B cell (primary cell): ENCODE data around the gene VPS25. TPM values are rescaled to one million over a fixed set of nuclear protein-coding genes. Genes with fewer than 3 reads are reported as not detected.
A peak's percentile ranks its signal among the peaks of the same experiment; 100 is the strongest.

ENCODE experiments used
- ATAC-seq: fragments of 200-7000 bp; cut with Tn5 transposase; one replicate; pipeline ENCODE4 v1.10.0; 2021; ENCODE audit warnings: low read depth, mild to moderate bottlenecking, moderate number of reproducible peaks, moderate library complexity
- CTCF ChIA-PET: fragments of 350-600 bp; sonication (Branson Sonifier 250); formaldehyde crosslinking; loops from one replicate; lab custom pipeline; 2021; ENCODE audit warnings: antibody characterized with exemption, inconsistent platforms; lab: Charles Lee
- POLR2A ChIA-PET: fragments of 350-600 bp; sonication (Branson Sonifier 250); formaldehyde crosslinking; loops from one replicate; lab custom pipeline; 2021; ENCODE audit warnings: antibody characterized with exemption; lab: Charles Lee
- DNase-seq: peaks from one replicate; pipeline ENCODE4 v3.0.0; 2013
- H2AFZ ChIP-seq: 2 replicates; pipeline ENCODE4 v1.6.1; 2012; ENCODE audit warnings: mild to moderate bottlenecking, low read depth, low read length; ENCODE audit not compliant: insufficient read depth, poor library complexity, severe bottlenecking
- H3K27ac ChIP-seq, 2 donors: 1 replicate in 1 of 2; 2 replicates in 1 of 2; pipeline ENCODE4 v1.5.1; 2012 to 2013; ENCODE audit warnings: low read length in 2 of 2, mild to moderate bottlenecking in 2 of 2, moderate library complexity in 1 of 2
- H3K27me3 ChIP-seq, 4 experiments: fragments of 200-600 bp in 1 of 4; sonication (generic) in 1 of 4; replicated peaks in 1 of 4; 1 replicate in 2 of 4; 2 replicates in 2 of 4; pipeline versions ENCODE4 v1.6.1 to v1.7.0; 2013 to 2016; ENCODE audit warnings: low read length in 3 of 4, mild to moderate bottlenecking in 2 of 4, mixed read lengths in 1 of 4, moderate library complexity in 1 of 4; ENCODE audit not compliant: insufficient read depth in 4 of 4, control insufficient read depth in 3 of 4; ENCODE audit errors: control extremely low read depth in 1 of 4
- H3K36me3 ChIP-seq, 2 experiments: replicated peaks in 1 of 2; 1 replicate in 1 of 2; 2 replicates in 1 of 2; pipeline versions ENCODE4 v1.6.1 to v1.7.1; 2013; ENCODE audit warnings: low read length in 1 of 2; ENCODE audit not compliant: insufficient read depth in 2 of 2, control insufficient read depth in 1 of 2; ENCODE audit errors: control extremely low read depth in 1 of 2, extremely low read depth in 1 of 2
- H3K4me1 ChIP-seq, 2 donors: fragments of 200-600 bp in 1 of 2; sonication (generic) in 1 of 2; 1 replicate in 1 of 2; 2 replicates in 1 of 2; pipeline versions ENCODE4 v1.5.1 to v1.6.1; 2013 to 2017; ENCODE audit warnings: low read length in 2 of 2; ENCODE audit not compliant: control insufficient read depth in 2 of 2, insufficient read depth in 2 of 2
- H3K4me2 ChIP-seq: replicated peaks from 2 replicates; pipeline ENCODE3; 2012; ENCODE audit warnings: mild to moderate bottlenecking, low read depth, low read length; ENCODE audit not compliant: poor library complexity, severe bottlenecking
- H3K4me3 ChIP-seq, 5 experiments: fragments of 200-600 bp in 1 of 5; sonication (generic) in 1 of 5; 1 replicate in 3 of 5; 2 replicates in 2 of 5; pipeline versions ENCODE4 v1.5.1 to v1.7.0; 2011 to 2016; ENCODE audit warnings: low read length in 4 of 5, mild to moderate bottlenecking in 4 of 5, low read depth in 2 of 5, control low read depth in 1 of 5, moderate library complexity in 1 of 5; ENCODE audit not compliant: insufficient read depth in 1 of 5; ENCODE audit errors: control extremely low read depth in 1 of 5, extremely low read depth in 1 of 5
- H3K79me2 ChIP-seq: fragments of 200-600 bp; sonication (generic); one replicate; pipeline ENCODE4 v1.6.0; 2016; ENCODE audit warnings: low read length; ENCODE audit not compliant: control insufficient read depth, insufficient read depth
- H3K9ac ChIP-seq: fragments of 200-600 bp; sonication (generic); 2 replicates; pipeline ENCODE4 v1.6.1; 2017; ENCODE audit warnings: mild to moderate bottlenecking, low read length, moderate library complexity
- H3K9me3 ChIP-seq, 3 donors: one replicate each; pipeline versions ENCODE4 v1.6.1 to v1.7.1; 2013; ENCODE audit warnings: low read length in 2 of 3; ENCODE audit not compliant: control insufficient read depth in 2 of 3, insufficient read depth in 1 of 3; ENCODE audit errors: control extremely low read depth in 1 of 3
- H4K20me1 ChIP-seq: 2 replicates; pipeline ENCODE4 v1.6.0; 2012; ENCODE audit warnings: mild to moderate bottlenecking, low read length; ENCODE audit not compliant: insufficient read depth, control insufficient read depth, poor library complexity, severe bottlenecking
- H3K27ac Mint-ChIP-seq: one replicate; pipeline ENCODE4 v1.8.0; 2021; ENCODE audit warnings: mixed read lengths
- H3K27me3 Mint-ChIP-seq: one replicate; pipeline ENCODE4 v1.8.0; 2021; ENCODE audit warnings: mixed read lengths
- H3K4me1 Mint-ChIP-seq: one replicate; pipeline ENCODE4 v1.8.0; 2021; ENCODE audit warnings: mixed read lengths
- H3K4me3 Mint-ChIP-seq: one replicate; pipeline ENCODE4 v1.8.0; 2021; ENCODE audit warnings: mixed read lengths
- H3K9me3 Mint-ChIP-seq: one replicate; pipeline ENCODE4 v1.8.0; 2022; ENCODE audit warnings: mixed read lengths; ENCODE audit not compliant: insufficient read depth
- CTCF ChIP-seq: fragments of 200-600 bp; IDR thresholded peaks from one replicate; pipeline ENCODE4 v1.8.0; 2022; ENCODE audit warnings: antibody characterized with exemption, mild to moderate bottlenecking
- EZH2 ChIP-seq: IDR thresholded peaks from 2 replicates; pipeline ENCODE4 v1.6.1; 2012; ENCODE audit warnings: borderline replicate concordance, low read depth, mild to moderate bottlenecking, moderate library complexity, low read length; ENCODE audit not compliant: insufficient read depth, poor library complexity, severe bottlenecking
- WGBS: methylation state at CpG from one replicate; pipeline ENCODE4 v1.1.5; 2013; ENCODE audit warnings: missing lambda C conversion rate; ENCODE audit not compliant: insufficient coverage; 5-methylcytosine and 5-hydroxymethylcytosine counted together
- intact Hi-C: fragments of 100-400 bp; cut with micrococcal nuclease; formaldehyde crosslinking; loops from one replicate; pipeline ENCODE4 v1.10.0; 2022
- polyA plus RNA-seq: library from polyadenylated mRNA; depleted of rRNA; stranded (reverse); fragments of >200 nt; gene quantifications from 2 replicates; pipeline ENCODE4 v1.2.3, GENCODE V29; 2012
- total RNA-seq, 2 donors: library from RNA; stranded (reverse); fragments of 120-200 nt in 1 of 2; gene quantifications; 1 replicate in 1 of 2; 2 replicates in 1 of 2; pipeline versions ENCODE4 v1.2.3 to v1.2.4, GENCODE V29; 2013 to 2022

The VPS25 gene
- total and polyA plus RNA-seq, 2 donors (not counting 1 experiment from before 2014, with no cell fraction given): 38.7 to 40.5 TPM

- peak overlapping the region; percentile 83 for H3K27ac Mint-ChIP-seq
- TF ChIP-seq EZH2 (no peak), CTCF (no peak)
- H3K9me3 ChIP-seq: peaks cover 0 to 3% (median 0%) of the 10 kb centered on the region in 3 donors
- DNase-seq: no peak
- H2AFZ ChIP-seq: peak overlapping the region; percentile 92
- ChIA-PET POLR2A (interaction anchor here (1.2 to 2.1 kb wide), 2 partner anchors 25 to 26 kb away, joined by 5 to 9 read pairs; partner anchors contain the start of genes BECN1 and VPS25), CTCF (interaction anchor here (0.5 to 1.3 kb wide), 5 partner anchors 22 to 220 kb away, joined by 3 to 4 read pairs (median 3); partner anchors contain the start of gene BECN1)
- H3K4me3 ChIP-seq: peak overlapping the region; percentile 59 to 90 (median 76)
- H3K27ac ChIP-seq: peak overlapping the region; percentile 4 to 69
- H3K9ac ChIP-seq: peak overlapping the region; percentile 87
- H3K9me3 Mint-ChIP-seq: no peaks in the 10 kb centered on the region
- peaks cover 5% of the 10 kb centered on the region for H3K27me3 Mint-ChIP-seq
- H3K36me3 ChIP-seq: peaks cover 0 to 2% of the 10 kb centered on the region in 2 experiments
- H4K20me1 ChIP-seq: no peaks in the 10 kb centered on the region
- peaks cover 27% of the 10 kb centered on the region for H3K4me1 Mint-ChIP-seq
- ATAC-seq: no peak
- intact Hi-C loops: loop anchor here (1.0 kb wide), 3 partner anchors 25 to 53 kb away; partner anchors contain the start of genes BECN1, EZH1 and VPS25
- peaks cover 14 to 21% of the 10 kb centered on the region in 2 donors for H3K4me1 ChIP-seq
- H3K27me3 ChIP-seq: no peaks in the 10 kb centered on the region
- peaks cover 23% of the 10 kb centered on the region for H3K79me2 ChIP-seq
- 80% methylated on average over 1 of the region's 10 CpGs for WGBS
- H3K4me2 ChIP-seq: peak overlapping the region; percentile 81
- H3K4me3 Mint-ChIP-seq: peak overlapping the region; percentile 96
These were observed 24.7 kb downstream of the VPS25 start for GRCh38 chr17:42798011-42798382.
